Measurements from ENCODE around the gene TMEM108.

- TF ChIP-seq CTCF (optimal IDR thresholded peaks at IDR 0.05 in 1 of 3, IDR thresholded peaks at IDR 0.05 in 1 of 3, conservative IDR thresholded peaks at IDR 0.05 in 1 of 3; ENCODE audit: extremely low read depth in 1 of 3, insufficient read depth in 2 of 3, low read length in 3 of 3), result no peak
- no peak for TF ChIP-seq EZH2 (IDR thresholded peaks at IDR 0.05; ENCODE audit: low read length)
Observed at GRCh38 chr3:133440652-133441051, 402.5 kb downstream of the TMEM108 start.

Measured in keratinocyte (primary cell).